Activated naive CD8-positive, alpha-beta T cell treated with anti-CD3 and anti-CD28 coated beads, Interleukin-2, amount 10 ng/mL, durations not matched to agents 7 days and 5 days (primary cell): ENCODE data around the gene LRRC37A. TPM values are rescaled to one million over a fixed set of nuclear protein-coding genes. Genes with fewer than 3 reads are reported as not detected.
"Not testable (repeated sequence)": the region's sequence is repeated elsewhere in the genome, so short reads cannot be mapped to it uniquely, and the experiment has no call there.

Source experiments
- ATAC-seq: fragments of 150-1000 bp; cut with Tn5 transposase; one replicate; pipeline ENCODE4 v1.10.0; 2021; ENCODE audit warnings: low read depth, moderate library complexity
- POLR2A ChIA-PET: fragments of 350-600 bp; sonication (Branson Sonifier 250); formaldehyde crosslinking; loops from one replicate; lab custom pipeline; 2021; ENCODE audit warnings: antibody characterized with exemption; lab: Charles Lee
- DNase-seq: peaks from one replicate; pipeline ENCODE4 v3.0.0; 2021
- H3K27ac Mint-ChIP-seq: one replicate; pipeline ENCODE4 v1.8.0; 2022; ENCODE audit warnings: mild to moderate bottlenecking, mixed read lengths
- H3K27me3 Mint-ChIP-seq: one replicate; pipeline ENCODE4 v1.8.0; 2022; ENCODE audit warnings: mild to moderate bottlenecking, moderate library complexity, mixed read lengths
- H3K36me3 Mint-ChIP-seq: one replicate; pipeline ENCODE4 v1.8.0; 2021; ENCODE audit warnings: mild to moderate bottlenecking, mixed read lengths
- H3K4me1 Mint-ChIP-seq: one replicate; pipeline ENCODE4 v1.8.0; 2021; ENCODE audit warnings: mixed read lengths
- H3K4me3 Mint-ChIP-seq: one replicate; pipeline ENCODE4 v1.8.0; 2022; ENCODE audit warnings: mild to moderate bottlenecking, moderate library complexity, mixed read lengths
- H3K9me3 Mint-ChIP-seq: one replicate; pipeline ENCODE4 v1.8.0; 2021; ENCODE audit warnings: mixed read lengths
- total RNA-seq, 2 experiments: library from RNA; stranded (reverse); gene quantifications; one replicate each; pipeline ENCODE4 v1.2.3, GENCODE V29; 2021

The LRRC37A gene
- total RNA-seq, 2 experiments from 2014 or later, result 7.6 to 7.7 TPM

- ATAC-seq, result peak; percentile 56
- H3K27me3 Mint-ChIP-seq, H3K27ac Mint-ChIP-seq, H3K36me3 Mint-ChIP-seq, H3K9me3 Mint-ChIP-seq, POLR2A ChIA-PET, H3K4me3 Mint-ChIP-seq, H3K4me1 Mint-ChIP-seq, DNase-seq: not testable (repeated sequence)
Measured at GRCh38 chr17:46348345-46348744, 53.4 kb downstream of the LRRC37A start.

DNA sequence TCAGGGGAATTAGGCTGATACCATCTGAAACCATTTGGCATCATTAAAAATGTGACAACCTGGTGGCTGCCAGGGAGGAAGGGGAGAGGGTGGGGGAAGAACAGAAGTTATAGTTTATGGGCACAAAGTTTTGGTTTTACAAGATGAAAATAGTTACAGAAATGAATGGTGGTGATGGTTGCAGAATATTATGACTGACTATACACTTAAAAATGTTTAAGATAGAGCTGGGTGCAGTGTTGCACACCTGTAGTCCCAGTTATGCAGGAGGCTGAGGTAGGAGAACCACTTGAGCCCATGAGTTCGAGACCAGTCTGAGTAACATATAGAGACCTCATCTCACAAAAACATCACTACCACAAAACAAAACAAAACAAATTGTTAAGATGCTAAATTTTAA lies 54.1 kb downstream of the LRRC37A start:
- ATAC-seq, H3K36me3 Mint-ChIP-seq, H3K9me3 Mint-ChIP-seq, H3K27me3 Mint-ChIP-seq, H3K4me1 Mint-ChIP-seq, DNase-seq, H3K4me3 Mint-ChIP-seq, H3K27ac Mint-ChIP-seq, POLR2A ChIA-PET: not testable (repeated sequence)

DNA sequence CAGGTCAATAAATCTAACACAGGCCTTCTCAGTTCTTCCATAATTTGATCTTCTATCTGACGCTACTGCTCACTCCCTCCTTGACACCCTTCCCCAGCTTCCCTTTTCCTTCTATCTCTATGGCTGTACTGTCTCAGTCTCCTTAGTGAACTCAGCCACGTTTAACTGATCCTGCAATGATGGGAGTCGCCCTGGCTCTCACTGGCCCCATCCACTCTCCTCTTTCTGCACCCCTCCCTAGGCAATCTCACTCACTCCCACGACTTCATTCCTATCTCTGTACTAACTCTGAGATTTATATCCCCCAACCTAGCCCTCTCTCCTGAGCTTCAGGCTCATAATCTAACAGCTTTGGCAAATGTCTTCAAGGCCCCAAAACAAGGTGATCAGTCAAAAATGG lies 58.9 kb downstream of the LRRC37A start:
- DNase-seq, H3K36me3 Mint-ChIP-seq, POLR2A ChIA-PET, ATAC-seq, H3K27me3 Mint-ChIP-seq, H3K4me1 Mint-ChIP-seq, H3K27ac Mint-ChIP-seq, H3K9me3 Mint-ChIP-seq, H3K4me3 Mint-ChIP-seq: not testable (repeated sequence)

DNA sequence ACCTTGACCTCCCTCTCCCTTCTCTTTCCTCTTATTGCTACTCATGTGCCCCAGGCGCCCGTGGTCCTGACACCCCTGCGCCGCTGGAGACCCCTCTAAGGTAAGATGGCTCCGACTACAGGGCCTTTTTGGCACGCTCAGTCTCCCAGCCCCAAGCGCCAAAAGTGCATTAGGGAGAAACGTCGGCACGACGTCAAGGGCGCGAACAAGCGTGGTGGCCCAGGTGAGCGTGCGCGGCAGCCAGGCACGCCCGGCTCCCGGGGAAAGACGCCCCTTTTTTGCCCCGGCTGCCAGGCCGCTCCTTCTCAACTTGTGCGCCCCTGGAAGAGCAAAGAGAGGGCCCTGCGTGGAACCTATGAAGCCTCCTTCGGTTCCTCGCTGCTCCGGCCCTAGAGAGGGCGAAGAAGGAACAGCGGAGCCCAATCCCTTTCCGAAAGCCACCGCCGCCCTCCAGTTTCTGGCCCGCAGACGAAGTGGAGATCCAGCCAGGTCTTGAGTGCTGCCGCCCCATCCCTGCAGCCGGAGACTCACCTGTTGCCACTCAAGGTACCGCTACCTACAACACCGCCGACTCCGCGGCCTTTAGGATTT lies 66.3 kb downstream of the LRRC37A start:
- peak; percentile 59 for ATAC-seq
- H3K9me3 Mint-ChIP-seq, result not testable (repeated sequence)

GRCh38 chr17:46361755-46362154 lies 66.8 kb downstream of the LRRC37A start, which contains the start of gene ARL17B:
ARL17B (minus strand) TSS chr17:46361766; CDS start chr17:46358397, 3,369 bp downstream.
- H3K27ac Mint-ChIP-seq, H3K36me3 Mint-ChIP-seq, H3K4me3 Mint-ChIP-seq, H3K9me3 Mint-ChIP-seq, POLR2A ChIA-PET, H3K4me1 Mint-ChIP-seq, H3K27me3 Mint-ChIP-seq: not testable (repeated sequence)
- ATAC-seq (peak; percentile 99), DNase-seq (peak; percentile 65)

More for the DNA sequence above, 66.3 kb downstream of the LRRC37A start:
- H3K27me3 Mint-ChIP-seq, POLR2A ChIA-PET, H3K36me3 Mint-ChIP-seq, H3K27ac Mint-ChIP-seq, H3K4me1 Mint-ChIP-seq, H3K4me3 Mint-ChIP-seq, DNase-seq: not testable (repeated sequence)

DNA sequence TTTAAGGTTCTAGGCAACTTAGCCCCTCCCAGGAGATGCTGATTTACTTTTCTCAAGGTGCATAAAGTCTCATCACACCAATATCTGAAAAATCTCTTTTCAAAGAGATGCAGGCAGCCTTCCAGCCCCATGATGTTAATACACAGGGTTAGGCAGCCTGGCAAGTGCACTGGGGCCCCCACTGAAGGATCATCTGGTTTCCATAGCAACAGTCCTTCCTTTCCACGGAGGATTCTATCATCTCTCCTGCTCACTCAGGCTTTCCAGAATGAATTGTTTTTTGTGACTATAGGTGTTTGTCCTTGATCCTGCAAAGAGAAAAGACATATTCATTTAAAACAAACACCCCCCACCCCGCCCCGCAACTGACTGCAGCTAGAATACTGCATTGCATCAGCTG lies 72.6 kb downstream of the LRRC37A start:
- H3K27ac Mint-ChIP-seq, DNase-seq, H3K9me3 Mint-ChIP-seq, H3K36me3 Mint-ChIP-seq, POLR2A ChIA-PET, ATAC-seq, H3K4me3 Mint-ChIP-seq, H3K27me3 Mint-ChIP-seq, H3K4me1 Mint-ChIP-seq: not testable (repeated sequence)

GRCh38 chr17:46372236-46373229 lies 77.6 kb downstream of the LRRC37A start:
- ATAC-seq, result peak; percentile 91
- H3K36me3 Mint-ChIP-seq, POLR2A ChIA-PET, H3K27me3 Mint-ChIP-seq, H3K4me3 Mint-ChIP-seq, H3K9me3 Mint-ChIP-seq, H3K4me1 Mint-ChIP-seq, DNase-seq, H3K27ac Mint-ChIP-seq: not testable (repeated sequence)

DNA sequence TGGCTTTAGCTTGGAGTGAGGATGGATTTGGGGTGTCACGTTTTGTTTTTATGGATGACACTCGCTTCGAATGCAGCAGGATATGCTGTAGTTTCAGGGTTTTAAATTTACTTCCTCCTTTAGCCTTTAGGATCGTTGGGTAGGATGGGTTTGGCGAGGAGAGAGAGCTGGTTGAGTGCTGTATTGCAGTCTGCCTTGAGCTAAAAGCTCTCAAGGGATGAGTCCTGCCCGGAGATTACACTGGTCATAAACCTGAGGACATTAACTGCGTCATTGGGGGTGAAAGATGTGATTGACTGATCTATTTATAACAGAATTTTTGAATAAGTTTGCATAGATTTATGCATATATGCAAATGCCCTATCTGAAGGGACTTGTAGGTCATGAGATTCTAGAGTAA lies 78.5 kb downstream of the LRRC37A start:
- ATAC-seq, result peak; percentile 31
- POLR2A ChIA-PET, H3K27ac Mint-ChIP-seq, H3K27me3 Mint-ChIP-seq, H3K4me1 Mint-ChIP-seq, H3K36me3 Mint-ChIP-seq, H3K9me3 Mint-ChIP-seq, DNase-seq, H3K4me3 Mint-ChIP-seq: not testable (repeated sequence)

- POLR2A ChIA-PET, H3K4me1 Mint-ChIP-seq, DNase-seq, H3K9me3 Mint-ChIP-seq, H3K27me3 Mint-ChIP-seq, ATAC-seq, H3K36me3 Mint-ChIP-seq, H3K4me3 Mint-ChIP-seq, H3K27ac Mint-ChIP-seq: not testable (repeated sequence)
Measured at GRCh38 chr17:46383118-46383517, 88.2 kb downstream of the LRRC37A start.

DNA sequence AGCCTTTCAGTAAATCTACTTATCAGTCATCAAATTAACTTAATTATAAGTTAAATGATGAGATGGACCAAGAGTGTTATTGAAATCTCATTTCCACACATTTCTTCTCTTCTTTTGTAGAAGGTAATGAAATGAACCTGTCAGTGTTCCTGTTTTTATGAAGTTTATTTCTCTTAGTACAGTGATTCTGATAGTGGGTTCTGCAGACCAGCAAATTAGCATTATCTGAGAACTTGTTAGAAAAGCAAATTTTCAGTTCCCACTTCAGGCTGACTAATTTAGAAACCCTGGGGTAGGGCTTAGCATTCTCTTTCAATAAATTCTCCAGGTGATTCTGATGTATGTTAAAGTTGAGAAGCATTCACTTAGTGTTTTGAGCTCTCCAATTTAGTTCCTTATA lies 90.6 kb downstream of the LRRC37A start:
- ATAC-seq, POLR2A ChIA-PET, DNase-seq, H3K4me3 Mint-ChIP-seq, H3K9me3 Mint-ChIP-seq, H3K27ac Mint-ChIP-seq, H3K27me3 Mint-ChIP-seq, H3K36me3 Mint-ChIP-seq, H3K4me1 Mint-ChIP-seq: not testable (repeated sequence)

Other genes starting within 250 kb of the LRRC37A start
- 100 to 1,000 TPM; 132 to 140 TPM for gene KANSL1, start 101.7 kb upstream of the LRRC37A start, total RNA-seq
- 10 to 100 TPM; 23.2 to 23.8 TPM for gene ARL17B, start 66.6 kb downstream of the LRRC37A start, total RNA-seq
- 10 to 100 TPM; 23.6 TPM for gene LRRC37A2, start 217.3 kb downstream of the LRRC37A start, total RNA-seq